Kidney (tissue), 14 donors: Measurements from ENCODE around the gene PLEKHG3. TPM values are rescaled to one million over a fixed set of nuclear protein-coding genes. Genes with fewer than 3 reads are reported as not detected.

Experiments used
- DNase-seq, 5 donors: peaks; one replicate each; pipeline ENCODE4 v3.0.0-alpha.2; 2013 to 2020
- FAIRE-seq: peaks from 2 replicates; lab custom pipeline; 2012; peaks lifted over from hg19 to GRCh38; lab: Jason Lieb, UNC
- H3K27ac ChIP-seq, 2 donors: one replicate each; pipeline ENCODE4 v1.7.0; 2013; ENCODE audit warnings: low read depth in 2 of 2, low read length in 2 of 2, inconsistent platforms in 1 of 2
- H3K27me3 ChIP-seq: one replicate; pipeline ENCODE4 v1.7.1; 2013; ENCODE audit warnings: low read length, inconsistent platforms; ENCODE audit not compliant: control insufficient read depth, insufficient read depth
- H3K36me3 ChIP-seq, 3 donors: one replicate each; pipeline versions ENCODE4 v1.7.0 to v1.7.1; 2013; ENCODE audit warnings: low read length in 3 of 3, control low read depth in 1 of 3, inconsistent platforms in 1 of 3; ENCODE audit not compliant: insufficient read depth in 3 of 3, control insufficient read depth in 2 of 3
- H3K4me1 ChIP-seq, 3 donors: one replicate each; pipeline versions ENCODE4 v1.7.0 to v1.7.1; 2013; ENCODE audit warnings: low read length in 3 of 3, inconsistent platforms in 1 of 3, low read depth in 1 of 3; ENCODE audit not compliant: control insufficient read depth in 2 of 3, insufficient read depth in 2 of 3
- H3K4me3 ChIP-seq, 3 donors: one replicate each; pipeline versions ENCODE4 v1.7.0 to v1.8.1; 2013; ENCODE audit warnings: low read length in 3 of 3, control low read depth in 1 of 3, inconsistent platforms in 1 of 3
- H3K9ac ChIP-seq, 3 donors: one replicate each; pipeline versions ENCODE4 v1.7.0 to v1.7.1; 2013; ENCODE audit warnings: low read length in 3 of 3, control low read depth in 1 of 3, inconsistent platforms in 1 of 3
- H3K9me3 ChIP-seq, 3 donors: one replicate each; pipeline versions ENCODE4 v1.7.0 to v1.7.1; 2013; ENCODE audit warnings: low read length in 3 of 3, control low read depth in 1 of 3, inconsistent platforms in 1 of 3; ENCODE audit not compliant: control insufficient read depth in 2 of 3, insufficient read depth in 1 of 3
- intact Hi-C: fragments of 100-400 bp; cut with DNase I; formaldehyde crosslinking; loops from one replicate; pipeline ENCODE4 v1.11.1; 2022
- polyA plus RNA-seq: library from polyadenylated mRNA; stranded (reverse); fragments of 350-450 nt; fragmentation: Illumina TruSeq; extraction: RNeasy Lipid Tissue Mini Kit (QIAGEN cat#74804); gene quantifications from one replicate; pipeline ENCODE4 v1.2.3, GENCODE V29; 2014; ENCODE audit warnings: low read depth, low replicate concordance; ENCODE audit not compliant: insufficient read depth
- total RNA-seq: library from RNA; stranded (reverse); fragmentation: NEBNext Ultra II Directional; extraction: Animal tissue kit (Norgen Biotek cat#: 25700); gene quantifications from one replicate; pipeline ENCODE4 v1.2.1, GENCODE V29; 2021
- TF ChIP-seq, protein P1 (sequence below): IDR thresholded peaks from 3 replicates; pipeline ENCODE4 v1.5.1; 2012; ENCODE audit warnings: mild to moderate bottlenecking, moderate library complexity, borderline replicate concordance; ENCODE audit not compliant: insufficient read depth; ENCODE audit errors: extremely low read depth
- donor health status: control.
- donor health status: control.
- donor health status: control.
- donor health status: control.
- donor health status: control.
- donor health status: DM: yes; HTN: yes; CAD: no.
- donor health status: Normal renal cell carcinoma (clear cell type).

The PLEKHG3 gene
- total and polyA plus RNA-seq, 2 donors from 2014 or later: 51.9 to 127 TPM

GRCh38 chr14:64736271-64737169, 32.3 kb downstream of the PLEKHG3 start:
- peak overlapping the region in 1 of 3 donors; percentile 37 for H3K9ac ChIP-seq
- peaks cover 0 to 19% (median 17%) of the 10 kb centered on the region in 3 donors for H3K4me1 ChIP-seq
- DNase-seq: peak; percentile 62 to 86 (median 67)

DNA sequence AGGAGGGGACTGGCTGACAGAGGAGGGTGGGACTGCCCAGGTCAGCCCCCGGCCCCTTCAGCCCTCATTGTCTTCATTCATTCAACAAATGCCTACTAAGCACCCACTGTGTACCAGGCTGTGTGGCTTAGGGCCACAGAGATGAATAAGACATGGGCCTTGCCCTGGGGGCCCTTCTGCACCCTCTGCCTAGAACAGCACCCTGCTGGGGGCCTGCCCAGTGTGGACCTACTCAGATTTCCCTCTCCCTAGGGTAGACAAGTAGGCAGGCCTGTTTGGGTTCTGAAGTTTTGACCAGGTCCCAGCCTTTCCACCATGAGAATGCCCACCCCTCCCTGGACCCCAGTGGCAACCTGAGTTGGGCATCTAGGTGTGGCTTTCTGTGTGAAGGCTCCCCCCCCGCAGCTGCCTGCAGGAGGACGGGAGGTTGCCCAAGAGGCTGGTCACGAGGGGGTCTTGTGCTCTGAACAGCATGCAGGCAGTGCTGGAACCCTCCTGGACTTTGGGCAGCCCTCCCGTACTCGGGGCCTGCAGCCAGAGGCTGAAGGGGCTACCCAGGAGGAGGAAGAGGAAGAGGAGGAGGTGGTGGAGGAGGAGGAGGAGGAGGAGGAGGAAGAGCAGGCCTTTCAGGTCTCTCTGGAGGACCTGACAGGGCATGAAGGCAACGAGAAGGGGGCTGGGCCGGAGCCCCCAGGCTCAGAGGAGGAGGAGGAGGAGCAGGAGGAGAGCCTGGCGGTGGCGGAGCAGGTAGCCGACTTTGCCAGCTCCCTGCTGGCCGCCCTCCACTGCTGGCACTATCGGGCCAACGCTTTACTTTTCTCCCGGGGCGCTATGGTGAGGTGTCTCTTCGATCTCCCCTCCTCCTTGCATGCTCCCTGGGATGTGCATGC, 33.4 kb downstream of the PLEKHG3 start:
- TF ChIP-seq, protein P1, sequence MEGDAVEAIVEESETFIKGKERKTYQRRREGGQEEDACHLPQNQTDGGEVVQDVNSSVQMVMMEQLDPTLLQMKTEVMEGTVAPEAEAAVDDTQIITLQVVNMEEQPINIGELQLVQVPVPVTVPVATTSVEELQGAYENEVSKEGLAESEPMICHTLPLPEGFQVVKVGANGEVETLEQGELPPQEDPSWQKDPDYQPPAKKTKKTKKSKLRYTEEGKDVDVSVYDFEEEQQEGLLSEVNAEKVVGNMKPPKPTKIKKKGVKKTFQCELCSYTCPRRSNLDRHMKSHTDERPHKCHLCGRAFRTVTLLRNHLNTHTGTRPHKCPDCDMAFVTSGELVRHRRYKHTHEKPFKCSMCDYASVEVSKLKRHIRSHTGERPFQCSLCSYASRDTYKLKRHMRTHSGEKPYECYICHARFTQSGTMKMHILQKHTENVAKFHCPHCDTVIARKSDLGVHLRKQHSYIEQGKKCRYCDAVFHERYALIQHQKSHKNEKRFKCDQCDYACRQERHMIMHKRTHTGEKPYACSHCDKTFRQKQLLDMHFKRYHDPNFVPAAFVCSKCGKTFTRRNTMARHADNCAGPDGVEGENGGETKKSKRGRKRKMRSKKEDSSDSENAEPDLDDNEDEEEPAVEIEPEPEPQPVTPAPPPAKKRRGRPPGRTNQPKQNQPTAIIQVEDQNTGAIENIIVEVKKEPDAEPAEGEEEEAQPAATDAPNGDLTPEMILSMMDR: no peak
- Histone ChIP-seq H3K4me3 (peak overlapping the region in 1 of 3 donors; percentile 21), H3K4me1 (peaks cover 0 to 19% (median 17%) of the 10 kb centered on the region in 3 donors), H3K36me3 (peaks cover 2 to 39% (median 27%) of the 10 kb centered on the region in 3 donors), H3K9me3 (no peaks in the 10 kb centered on the region), H3K9ac (peak overlapping the region in 1 of 3 donors; percentile 37), H3K27ac (peak overlapping the region; percentile 87 to 90), H3K27me3 (no peaks in the 10 kb centered on the region)
- intact Hi-C loops: no loop called here
- DNase-seq (peak in 2 of 5 donors; percentile 64 to 67), FAIRE-seq (no peak)

More at GRCh38 chr14:64736271-64737169, 32.3 kb downstream of the PLEKHG3 start:
- TF ChIP-seq, protein P1: peak; percentile 0
- no peak for FAIRE-seq
- peak overlapping the region; percentile 87 to 90 for H3K27ac ChIP-seq
- no peaks in the 10 kb centered on the region for H3K9me3 ChIP-seq
- no peaks in the 10 kb centered on the region for H3K27me3 ChIP-seq
- no peak overlapping the region for H3K4me3 ChIP-seq
- peaks cover 5 to 39% (median 23%) of the 10 kb centered on the region in 3 donors for H3K36me3 ChIP-seq
- intact Hi-C loops: no loop called here

DNA sequence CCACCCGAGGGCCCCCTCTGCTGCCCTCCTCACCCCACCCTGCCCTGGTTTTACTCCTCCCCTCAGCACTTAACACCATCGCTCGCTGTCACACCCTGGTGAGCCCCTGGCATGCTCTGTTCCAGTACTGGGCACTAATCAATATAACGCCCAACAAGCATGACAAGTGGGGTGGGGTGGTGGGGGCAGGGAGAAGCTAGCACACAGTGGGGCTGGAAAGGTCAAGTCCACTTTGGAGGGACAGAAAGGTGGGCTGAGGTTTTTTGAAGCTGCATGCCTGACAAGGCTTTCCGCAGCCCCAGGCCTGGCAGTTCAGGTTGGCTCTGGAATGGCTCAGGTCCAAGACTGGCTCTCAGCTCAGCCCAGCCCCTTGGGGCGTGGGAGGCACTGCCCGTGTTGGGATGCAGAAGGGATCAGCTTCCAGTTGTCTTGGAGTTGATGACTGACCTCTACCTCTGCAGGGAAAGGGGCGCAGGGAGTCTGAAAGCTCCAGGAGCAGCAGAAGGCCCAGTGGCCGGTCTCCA, 34.1 kb downstream of the PLEKHG3 start:
- peak; percentile 45 to 69 (median 60) for DNase-seq
- Histone ChIP-seq H3K27ac (peak overlapping the region; percentile 67 to 87), H3K36me3 (peaks cover 2 to 39% (median 32%) of the 10 kb centered on the region in 3 donors), H3K9me3 (no peaks in the 10 kb centered on the region), H3K4me1 (peaks cover 0 to 19% (median 17%) of the 10 kb centered on the region in 3 donors), H3K4me3 (peak overlapping the region in 1 of 3 donors; percentile 21), H3K27me3 (no peaks in the 10 kb centered on the region), H3K9ac (no peak overlapping the region)
- TF ChIP-seq, protein P1: no peak
- no peak for FAIRE-seq
- intact Hi-C loops: no loop called here
